Measurements from ENCODE around the gene HINT3.

The HINT3 gene

DNA sequence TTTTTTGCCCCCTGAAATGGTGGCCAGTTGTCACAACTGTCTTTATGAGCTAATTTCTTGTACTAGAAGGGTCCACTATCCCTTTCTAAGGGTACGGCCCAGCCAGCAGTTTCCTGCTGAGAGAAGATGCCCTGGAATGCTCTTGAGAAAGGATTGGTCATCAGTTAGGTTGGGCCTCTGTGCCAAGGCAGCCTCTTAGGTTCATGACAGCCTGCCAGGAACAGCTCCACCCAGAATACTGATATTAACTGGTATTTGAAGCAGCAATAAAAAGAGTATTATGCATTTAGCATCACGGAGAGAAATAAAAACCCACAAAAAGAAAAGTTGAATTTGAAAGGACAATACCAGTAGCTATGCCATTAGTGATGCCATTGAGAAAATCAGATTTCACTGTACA lies 9.0 kb upstream of the HINT3 start:
- no peak overlapping the region for H3K4me2 ChIP-seq (ENCODE audit: low read depth, low read length, poor library complexity, severe bottlenecking)
- no peak overlapping the region for H3K27ac ChIP-seq (ENCODE audit: low read depth, low read length)
- H3K79me2 ChIP-seq (ENCODE audit: insufficient read depth, low read length): no peaks in the 10 kb centered on the region
- H3F3A ChIP-seq (ENCODE audit: insufficient read depth): no peaks in the 10 kb centered on the region
- no peak overlapping the region for H2AFZ ChIP-seq (ENCODE audit: low read depth, low read length, severe bottlenecking)
- H3K9me3 ChIP-seq (ENCODE audit: insufficient read depth, low read length): no peaks in the 10 kb centered on the region
- H3K4me3 ChIP-seq (ENCODE audit: insufficient read depth, low read length, poor library complexity, severe bottlenecking): no peak overlapping the region
- no peaks in the 10 kb centered on the region for H3K9me2 ChIP-seq (replicated peaks; ENCODE audit: insufficient read depth, low read length)
- no peaks in the 10 kb centered on the region for H3K36me3 ChIP-seq (ENCODE audit: low read length)
- no peak overlapping the region for H3K9ac ChIP-seq (ENCODE audit: low read length)
- TF ChIP-seq EZH2phosphoT487 (conservative IDR thresholded peaks at IDR 0.05; ENCODE audit: low read length): no peak
- TF ChIP-seq, protein P1, sequence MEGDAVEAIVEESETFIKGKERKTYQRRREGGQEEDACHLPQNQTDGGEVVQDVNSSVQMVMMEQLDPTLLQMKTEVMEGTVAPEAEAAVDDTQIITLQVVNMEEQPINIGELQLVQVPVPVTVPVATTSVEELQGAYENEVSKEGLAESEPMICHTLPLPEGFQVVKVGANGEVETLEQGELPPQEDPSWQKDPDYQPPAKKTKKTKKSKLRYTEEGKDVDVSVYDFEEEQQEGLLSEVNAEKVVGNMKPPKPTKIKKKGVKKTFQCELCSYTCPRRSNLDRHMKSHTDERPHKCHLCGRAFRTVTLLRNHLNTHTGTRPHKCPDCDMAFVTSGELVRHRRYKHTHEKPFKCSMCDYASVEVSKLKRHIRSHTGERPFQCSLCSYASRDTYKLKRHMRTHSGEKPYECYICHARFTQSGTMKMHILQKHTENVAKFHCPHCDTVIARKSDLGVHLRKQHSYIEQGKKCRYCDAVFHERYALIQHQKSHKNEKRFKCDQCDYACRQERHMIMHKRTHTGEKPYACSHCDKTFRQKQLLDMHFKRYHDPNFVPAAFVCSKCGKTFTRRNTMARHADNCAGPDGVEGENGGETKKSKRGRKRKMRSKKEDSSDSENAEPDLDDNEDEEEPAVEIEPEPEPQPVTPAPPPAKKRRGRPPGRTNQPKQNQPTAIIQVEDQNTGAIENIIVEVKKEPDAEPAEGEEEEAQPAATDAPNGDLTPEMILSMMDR (IDR thresholded peaks at IDR 0.05; ENCODE audit: insufficient read depth, low read length, poor library complexity, severe bottlenecking): no peak
- no peaks in the 10 kb centered on the region for H4K20me1 ChIP-seq (ENCODE audit: low read depth, low read length)
- H3K27me3 ChIP-seq (ENCODE audit: low read length): no peaks in the 10 kb centered on the region

DNA sequence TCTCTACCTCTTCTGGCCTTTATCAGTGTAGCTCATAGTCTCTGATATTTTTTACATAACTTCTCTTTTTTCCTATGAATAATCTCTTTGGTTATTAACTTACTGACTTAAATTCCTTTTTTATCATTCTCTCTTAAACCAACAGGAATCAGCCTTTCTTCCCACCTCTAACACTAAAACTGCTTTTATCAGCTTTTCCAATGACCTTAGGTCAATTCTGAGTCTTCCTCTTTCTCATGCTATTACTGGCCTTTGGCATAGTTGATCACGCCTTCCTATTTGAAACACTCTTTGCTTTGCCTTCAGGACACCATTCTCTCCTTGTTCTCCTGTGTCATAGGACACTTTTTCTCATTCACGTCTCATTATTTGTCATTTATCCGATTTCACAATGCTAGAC lies 8.1 kb upstream of the HINT3 start:
- Histone ChIP-seq H3K27ac (ENCODE audit: low read depth, low read length) (no peak overlapping the region), H2AFZ (ENCODE audit: low read depth, low read length, severe bottlenecking) (no peak overlapping the region), H3K4me3 (ENCODE audit: insufficient read depth, low read length, poor library complexity, severe bottlenecking) (no peak overlapping the region), H3K36me3 (ENCODE audit: low read length) (no peaks in the 10 kb centered on the region), H3K9me3 (ENCODE audit: insufficient read depth, low read length) (no peaks in the 10 kb centered on the region), H3K9me2 (replicated peaks; ENCODE audit: insufficient read depth, low read length) (no peaks in the 10 kb centered on the region), H3K79me2 (ENCODE audit: insufficient read depth, low read length) (no peaks in the 10 kb centered on the region), H3K9ac (ENCODE audit: low read length) (no peak overlapping the region), H4K20me1 (ENCODE audit: low read depth, low read length) (no peaks in the 10 kb centered on the region), H3F3A (ENCODE audit: insufficient read depth) (no peaks in the 10 kb centered on the region), H3K4me2 (ENCODE audit: low read depth, low read length, poor library complexity, severe bottlenecking) (no peak overlapping the region), H3K27me3 (ENCODE audit: low read length) (no peaks in the 10 kb centered on the region)
- TF ChIP-seq, protein P1 (IDR thresholded peaks at IDR 0.05; ENCODE audit: insufficient read depth, low read length, poor library complexity, severe bottlenecking): no peak
- TF ChIP-seq EZH2phosphoT487 (conservative IDR thresholded peaks at IDR 0.05; ENCODE audit: low read length): no peak

DNA sequence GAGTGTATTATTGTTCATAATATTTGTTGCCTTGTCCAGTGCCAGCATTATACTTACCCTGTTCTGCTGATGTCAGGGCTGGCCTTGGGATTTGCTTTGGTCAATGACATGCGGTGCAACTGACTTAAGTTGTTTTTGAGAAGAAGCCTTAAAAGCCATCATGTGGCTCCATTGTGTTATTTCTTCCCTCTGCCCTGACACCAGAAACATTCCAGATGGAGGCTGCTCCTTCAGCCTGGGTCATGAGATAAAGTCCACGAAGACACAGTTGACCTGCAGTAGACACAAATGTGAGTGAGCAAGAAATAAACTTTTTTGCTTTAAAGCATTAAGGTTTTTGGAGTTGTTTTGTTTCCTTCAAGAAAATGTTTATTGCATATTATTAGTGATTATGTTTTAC lies 7.5 kb upstream of the HINT3 start:
- Histone ChIP-seq H3K36me3 (ENCODE audit: low read length) (no peaks in the 10 kb centered on the region), H2AFZ (ENCODE audit: low read depth, low read length, severe bottlenecking) (no peak overlapping the region), H3F3A (ENCODE audit: insufficient read depth) (no peaks in the 10 kb centered on the region), H3K9ac (ENCODE audit: low read length) (no peak overlapping the region), H3K4me2 (ENCODE audit: low read depth, low read length, poor library complexity, severe bottlenecking) (no peak overlapping the region), H3K27me3 (ENCODE audit: low read length) (no peaks in the 10 kb centered on the region), H4K20me1 (ENCODE audit: low read depth, low read length) (no peaks in the 10 kb centered on the region), H3K27ac (ENCODE audit: low read depth, low read length) (no peak overlapping the region), H3K9me3 (ENCODE audit: insufficient read depth, low read length) (no peaks in the 10 kb centered on the region), H3K79me2 (ENCODE audit: insufficient read depth, low read length) (no peaks in the 10 kb centered on the region), H3K4me3 (ENCODE audit: insufficient read depth, low read length, poor library complexity, severe bottlenecking) (no peak overlapping the region), H3K9me2 (replicated peaks; ENCODE audit: insufficient read depth, low read length) (no peaks in the 10 kb centered on the region)
- TF ChIP-seq, protein P1 (IDR thresholded peaks at IDR 0.05; ENCODE audit: insufficient read depth, low read length, poor library complexity, severe bottlenecking): no peak
- no peak for TF ChIP-seq EZH2phosphoT487 (conservative IDR thresholded peaks at IDR 0.05; ENCODE audit: low read length)
